Glutamatergic neuron (in vitro differentiated cells): Measurements from ENCODE around the gene GABRG3. TPM values are rescaled to one million over a fixed set of nuclear protein-coding genes. Genes with fewer than 3 reads are reported as not detected.

Experiments used
- DNase-seq: peaks from one replicate; pipeline ENCODE4 v3.0.0; 2022
- H3K27ac Mint-ChIP-seq: one replicate; pipeline ENCODE4 v1.8.0; 2020; ENCODE audit warnings: mild to moderate bottlenecking, mixed read lengths, inconsistent platforms; ENCODE audit not compliant: unreplicated experiment
- H3K27me3 Mint-ChIP-seq: one replicate; pipeline ENCODE4 v1.8.0; 2020; ENCODE audit warnings: mild to moderate bottlenecking, moderate library complexity, mixed read lengths, inconsistent platforms; ENCODE audit not compliant: unreplicated experiment
- H3K36me3 Mint-ChIP-seq: one replicate; pipeline ENCODE4 v1.8.0; 2020; ENCODE audit warnings: mild to moderate bottlenecking, mixed read lengths, inconsistent platforms; ENCODE audit not compliant: unreplicated experiment
- H3K4me1 Mint-ChIP-seq: one replicate; pipeline ENCODE4 v1.8.0; 2020; ENCODE audit warnings: mild to moderate bottlenecking, low read depth, mixed read lengths, inconsistent platforms; ENCODE audit not compliant: unreplicated experiment
- H3K4me3 Mint-ChIP-seq: one replicate; pipeline ENCODE4 v1.8.0; 2020; ENCODE audit warnings: mild to moderate bottlenecking, mixed read lengths, inconsistent platforms; ENCODE audit not compliant: unreplicated experiment
- H3K9me3 Mint-ChIP-seq: one replicate; pipeline ENCODE4 v1.8.0; 2020; ENCODE audit warnings: mild to moderate bottlenecking, moderate library complexity, mixed read lengths, inconsistent platforms; ENCODE audit not compliant: unreplicated experiment
- total RNA-seq: library from RNA; stranded (reverse); fragmentation: NEBNext Ultra II Directional; extraction: Animal tissue kit (Norgen Biotek cat#: 25700); gene quantifications from one replicate; pipeline ENCODE4 v1.2.1, GENCODE V29; 2021; ENCODE audit not compliant: unreplicated experiment
- TF ChIP-seq, protein P1 (sequence below): fragments of 200-600 bp; sonication (generic); IDR thresholded peaks from one replicate; pipeline ENCODE4 v1.5.0; 2021; ENCODE audit not compliant: partially characterized antibody, unreplicated experiment

The GABRG3 gene
- total RNA-seq, 1 donor from 2014 or later, result 1.3 TPM

DNA sequence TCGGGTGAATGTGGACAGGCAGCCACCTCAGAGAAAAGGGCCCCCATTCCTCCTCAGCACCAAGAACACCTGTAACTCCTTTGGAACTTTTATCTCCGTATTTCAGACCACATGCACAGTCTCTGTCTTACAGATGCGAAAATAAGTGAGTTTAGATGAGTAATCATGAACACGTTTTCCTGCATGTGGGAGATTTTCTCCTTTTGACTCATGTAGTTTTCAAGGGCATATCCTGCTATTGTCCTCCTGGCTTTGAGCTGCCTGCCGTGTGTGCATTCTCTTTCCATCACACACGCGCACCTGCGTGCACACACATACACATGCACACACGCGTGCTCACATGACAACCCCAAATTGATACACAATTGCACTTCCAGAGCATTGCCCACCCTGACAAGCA, 239.2 kb downstream of the GABRG3 start:
- no peak for DNase-seq
- Mint-ChIP-seq H3K27me3 (no peaks in the 10 kb centered on the region), H3K9me3 (peaks cover 1% of the 10 kb centered on the region), H3K4me1 (no peaks in the 10 kb centered on the region), H3K4me3 (no peak overlapping the region), H3K36me3 (no peaks in the 10 kb centered on the region), H3K27ac (no peak overlapping the region)
- TF ChIP-seq, protein P1, sequence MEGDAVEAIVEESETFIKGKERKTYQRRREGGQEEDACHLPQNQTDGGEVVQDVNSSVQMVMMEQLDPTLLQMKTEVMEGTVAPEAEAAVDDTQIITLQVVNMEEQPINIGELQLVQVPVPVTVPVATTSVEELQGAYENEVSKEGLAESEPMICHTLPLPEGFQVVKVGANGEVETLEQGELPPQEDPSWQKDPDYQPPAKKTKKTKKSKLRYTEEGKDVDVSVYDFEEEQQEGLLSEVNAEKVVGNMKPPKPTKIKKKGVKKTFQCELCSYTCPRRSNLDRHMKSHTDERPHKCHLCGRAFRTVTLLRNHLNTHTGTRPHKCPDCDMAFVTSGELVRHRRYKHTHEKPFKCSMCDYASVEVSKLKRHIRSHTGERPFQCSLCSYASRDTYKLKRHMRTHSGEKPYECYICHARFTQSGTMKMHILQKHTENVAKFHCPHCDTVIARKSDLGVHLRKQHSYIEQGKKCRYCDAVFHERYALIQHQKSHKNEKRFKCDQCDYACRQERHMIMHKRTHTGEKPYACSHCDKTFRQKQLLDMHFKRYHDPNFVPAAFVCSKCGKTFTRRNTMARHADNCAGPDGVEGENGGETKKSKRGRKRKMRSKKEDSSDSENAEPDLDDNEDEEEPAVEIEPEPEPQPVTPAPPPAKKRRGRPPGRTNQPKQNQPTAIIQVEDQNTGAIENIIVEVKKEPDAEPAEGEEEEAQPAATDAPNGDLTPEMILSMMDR, result no peak

DNA sequence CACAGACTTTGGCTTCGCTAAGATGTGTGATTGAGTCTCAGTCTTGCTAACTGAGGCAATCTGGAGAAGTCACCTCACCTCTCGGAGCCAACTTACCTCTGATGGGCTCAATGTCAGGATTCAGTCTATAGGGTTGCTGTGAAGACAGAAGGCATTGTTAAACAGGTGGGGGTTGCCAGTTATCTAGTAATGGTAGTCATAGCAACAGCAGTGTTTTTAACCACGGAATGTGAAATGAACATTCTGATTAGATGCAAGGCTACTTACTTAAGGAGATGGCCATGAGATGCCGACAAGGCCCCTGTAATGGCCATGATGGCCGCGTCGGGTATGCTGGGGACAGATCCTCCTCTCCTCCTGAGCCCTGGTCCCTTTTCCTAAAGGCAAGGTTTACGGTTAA, 243.1 kb downstream of the GABRG3 start:
- DNase-seq, result no peak
- Mint-ChIP-seq H3K4me3 (no peak overlapping the region), H3K27me3 (no peaks in the 10 kb centered on the region), H3K27ac (no peak overlapping the region), H3K36me3 (peaks cover 4% of the 10 kb centered on the region), H3K9me3 (peaks cover 1% of the 10 kb centered on the region), H3K4me1 (peaks cover 3% of the 10 kb centered on the region)
- TF ChIP-seq, protein P1, result no peak

DNA sequence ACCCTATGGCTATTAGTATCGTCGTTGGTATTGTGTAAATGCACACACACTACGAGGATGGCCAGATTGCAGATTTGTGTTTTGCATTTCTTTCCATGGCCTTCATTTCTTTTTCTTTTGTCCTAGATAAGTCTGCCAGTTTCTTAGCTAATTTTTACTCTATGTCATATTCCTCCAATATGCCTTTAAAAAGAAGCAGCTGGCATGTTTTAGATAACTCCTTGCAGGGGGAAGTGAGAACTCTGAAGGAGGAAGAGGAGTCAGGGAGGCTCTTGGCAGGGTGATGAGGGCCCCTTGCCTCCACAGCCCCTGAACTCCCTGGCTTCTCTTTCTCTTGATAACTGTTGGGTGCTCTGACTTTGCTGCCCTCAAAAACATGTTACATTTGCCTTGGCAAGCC, 244.0 kb downstream of the GABRG3 start:
- Mint-ChIP-seq H3K4me3 (no peak overlapping the region), H3K4me1 (peaks cover 6% of the 10 kb centered on the region), H3K9me3 (peaks cover under 1% of the 10 kb centered on the region), H3K36me3 (peaks cover 4% of the 10 kb centered on the region), H3K27ac (no peak overlapping the region), H3K27me3 (no peaks in the 10 kb centered on the region)
- TF ChIP-seq, protein P1, result no peak
- no peak for DNase-seq

DNA sequence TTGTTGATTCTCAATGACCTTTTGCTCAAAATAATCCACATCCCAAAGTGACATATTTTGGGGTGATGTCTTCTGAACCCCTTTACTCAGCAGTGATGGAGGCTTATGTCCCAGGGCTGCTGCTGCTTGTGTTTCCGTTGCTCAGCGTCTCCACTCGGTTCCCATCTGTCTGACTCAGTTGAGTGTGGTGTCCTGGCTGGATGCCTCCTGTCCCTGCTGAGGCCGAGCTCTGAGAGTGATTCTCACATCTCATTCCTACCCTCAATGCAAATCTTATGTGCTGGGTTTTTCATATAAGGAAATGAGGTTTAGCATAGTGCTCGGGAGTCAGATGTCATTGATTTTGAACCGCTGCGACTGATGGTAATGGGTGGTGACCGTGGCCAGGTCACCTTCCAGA, 247.4 kb downstream of the GABRG3 start:
- H3K27me3 Mint-ChIP-seq, result no peaks in the 10 kb centered on the region
- H3K4me3 Mint-ChIP-seq, result no peak overlapping the region

DNA sequence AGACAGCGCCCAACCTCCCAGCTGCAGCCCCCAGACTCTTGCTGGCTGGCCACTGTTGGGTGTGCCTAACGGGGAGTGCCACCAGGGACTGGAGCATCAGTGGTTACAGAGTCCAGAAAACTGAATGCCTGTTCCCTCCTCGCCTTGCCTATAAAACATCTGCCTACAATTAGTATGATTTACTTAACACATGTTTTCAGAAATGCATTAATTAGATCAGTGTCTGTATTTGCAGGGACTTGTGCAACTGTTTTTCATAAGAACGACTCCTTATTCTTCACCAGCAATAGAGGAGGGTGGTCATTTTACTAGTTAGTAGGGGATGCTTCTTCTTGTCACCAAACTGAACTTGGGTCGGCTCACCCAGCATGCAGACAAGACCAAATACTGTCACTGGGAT, 248.7 kb downstream of the GABRG3 start:
- H3K9me3 Mint-ChIP-seq, result peaks cover 2% of the 10 kb centered on the region
- H3K27me3 Mint-ChIP-seq, result no peaks in the 10 kb centered on the region
- no peak overlapping the region for H3K27ac Mint-ChIP-seq
- TF ChIP-seq, protein P1, result no peak
- peaks cover 4% of the 10 kb centered on the region for H3K36me3 Mint-ChIP-seq
- H3K4me1 Mint-ChIP-seq, result peaks cover 7% of the 10 kb centered on the region
- DNase-seq, result no peak
- no peak overlapping the region for H3K4me3 Mint-ChIP-seq

More for the DNA sequence above, 247.4 kb downstream of the GABRG3 start:
- Mint-ChIP-seq H3K9me3 (peaks cover 2% of the 10 kb centered on the region), H3K36me3 (peaks cover 4% of the 10 kb centered on the region), H3K4me1 (peaks cover 7% of the 10 kb centered on the region), H3K27ac (no peak overlapping the region)
- TF ChIP-seq, protein P1, result no peak
- DNase-seq, result no peak
